K562 (cell line): ENCODE data around the gene PVALEF. TPM values are rescaled to one million over a fixed set of nuclear protein-coding genes. Genes with fewer than 3 reads are reported as not detected.
A peak's percentile ranks its signal among the peaks of the same experiment; 100 is the strongest.

Experiments used
- DMBX1 ChIP-seq: fragments of 250-450 bp; sonication (Bioruptor Pico); IDR thresholded peaks from 2 replicates; pipeline ENCODE4 v1.8.0; 2022; ENCODE audit warnings: inconsistent platforms, mild to moderate bottlenecking, moderate library complexity, borderline replicate concordance
- FIP1L1 ChIP-seq: fragments of 200-400 bp; formaldehyde crosslinking; IDR thresholded peaks from 2 replicates; pipeline ENCODE4 v1.6.1; 2018; ENCODE audit warnings: mild to moderate bottlenecking, low read depth, low read length; ENCODE audit not compliant: poor library complexity, severe bottlenecking
- FOS ChIP-seq: IDR thresholded peaks from 3 replicates; pipeline ENCODE4 v1.6.1; 2011; ENCODE audit not compliant: insufficient read length; ENCODE audit errors: extremely low read depth
- GATA2 ChIP-seq: sonication (generic); formaldehyde crosslinking; IDR thresholded peaks from 2 replicates; pipeline ENCODE4 v1.4.0; 2020; ENCODE audit warnings: mild to moderate bottlenecking, missing genetic modification reagents
- JUN ChIP-seq, 2 experiments: sonication (generic) in 1 of 2; formaldehyde crosslinking in 1 of 2; IDR thresholded peaks; 2 replicates each; pipeline versions ENCODE4 v1.6.1 to v1.8.0; 2012 to 2022; ENCODE audit warnings: borderline replicate concordance in 2 of 2, mild to moderate bottlenecking in 2 of 2, improper control_type of control experiment in 1 of 2, low read depth in 1 of 2, low read length in 1 of 2, missing genetic modification reagents in 1 of 2
- KAT2B ChIP-seq: IDR thresholded peaks from one replicate; pipeline ENCODE4 v1.6.1; 2012; ENCODE audit warnings: low read depth, mild to moderate bottlenecking, control low read depth, inconsistent platforms, low read length, moderate library complexity
- KDM4B ChIP-seq, 2 experiments: fragments of 450-650 bp in 1 of 2; sonication (generic) in 1 of 2; IDR thresholded peaks; 2 replicates each; pipeline ENCODE4 v1.6.1; 2016 to 2017; ENCODE audit warnings: borderline replicate concordance in 2 of 2, antibody characterized with exemption in 1 of 2, low read depth in 1 of 2, mild to moderate bottlenecking in 1 of 2
- MIER1 ChIP-seq: fragments of 450-650 bp; IDR thresholded peaks from 2 replicates; pipeline ENCODE4 v1.6.1; 2016; ENCODE audit warnings: antibody characterized with exemption, mild to moderate bottlenecking, low read depth
- NFIX ChIP-seq: fragments of 250-450 bp; sonication (Bioruptor Pico); IDR thresholded peaks from 2 replicates; pipeline ENCODE4 v1.4.0; 2020; ENCODE audit warnings: low read depth, mild to moderate bottlenecking, moderate library complexity
- NR4A1 ChIP-seq, 2 experiments: fragments of 250-450 bp in 1 of 2; fragments of 450-650 bp in 1 of 2; sonication (Bioruptor Pico) in 1 of 2; IDR thresholded peaks; 2 replicates each; pipeline versions ENCODE4 v1.4.0 to v1.6.1; 2016 to 2020; ENCODE audit warnings: mild to moderate bottlenecking in 2 of 2, missing compliant biosample characterization in 1 of 2, missing genetic modification characterization in 1 of 2, moderate library complexity in 1 of 2
- POLR2AphosphoS2 ChIP-seq: IDR thresholded peaks from 2 replicates; pipeline ENCODE4 v1.6.1; 2012; ENCODE audit warnings: low read length, improper control_type of control experiment
- POLR2B ChIP-seq: fragments of 450-650 bp; IDR thresholded peaks from 2 replicates; pipeline ENCODE4 v1.6.1; 2018; ENCODE audit warnings: low read depth; ENCODE audit not compliant: partially characterized antibody
- PURB ChIP-seq: sonication (generic); formaldehyde crosslinking; IDR thresholded peaks from 2 replicates; pipeline ENCODE4 v1.9.0; 2021; ENCODE audit warnings: low read depth, mild to moderate bottlenecking, missing genetic modification reagents
- RHOXF2B ChIP-seq: fragments of 250-450 bp; sonication (Bioruptor Pico); conservative IDR thresholded peaks from 2 replicates; pipeline ENCODE4 v1.5.1; 2021
- RUNX1 ChIP-seq: sonication (generic); IDR thresholded peaks from 2 replicates; pipeline ENCODE4 v1.6.1; 2016; ENCODE audit warnings: antibody characterized with exemption, low read depth
- SLC30A9 ChIP-seq: fragments of 250-450 bp; sonication (Bioruptor Pico); IDR thresholded peaks from 2 replicates; pipeline ENCODE4 v1.8.0; 2022; ENCODE audit warnings: mild to moderate bottlenecking, moderate library complexity
- SMARCB1 ChIP-seq: IDR thresholded peaks from 2 replicates; pipeline ENCODE4 v1.6.1; 2011; ENCODE audit warnings: improper control_type of control experiment, low read depth; ENCODE audit not compliant: insufficient read length
- TCF7L2 ChIP-seq: fragments of 150-350 bp; IDR thresholded peaks from 2 replicates; pipeline ENCODE4 v1.6.1; 2016; ENCODE audit warnings: low read depth, mild to moderate bottlenecking, low read length, moderate library complexity
- TSC22D4 ChIP-seq: fragments of 450-650 bp; IDR thresholded peaks from 2 replicates; pipeline ENCODE4 v1.6.1; 2016; ENCODE audit warnings: missing genetic modification characterization, missing biosample characterization, control low read depth
- ZNF197 ChIP-seq: fragments of 200-800 bp; sonication (Bioruptor generic); IDR thresholded peaks from 2 replicates; pipeline ENCODE4 v1.6.1; 2016; ENCODE audit warnings: low read depth, missing genetic modification characterization, missing compliant biosample characterization
- ZNF655 ChIP-seq: fragments of 250-450 bp; sonication (Bioruptor Pico); IDR thresholded peaks from 2 replicates; pipeline ENCODE4 v1.5.0; 2021
- ZNF780A ChIP-seq: fragments of 250-450 bp; sonication (Bioruptor Pico); IDR thresholded peaks from 2 replicates; pipeline ENCODE4 v1.5.0; 2021; ENCODE audit warnings: mild to moderate bottlenecking
- polyA plus RNA-seq, 8 experiments: library from polyadenylated mRNA; depleted of rRNA in 4 of 8; stranded (reverse) in 5 of 8; unstranded in 3 of 8; fragments of >200 nt; fragmentation: Nextera tagmentation in 2 of 8; fragmentation: Illumina TruSeq in 1 of 8; extraction: Ambion mirVana in 2 of 8; extraction: Trizol in 1 of 8; gene quantifications; 2 replicates each; pipeline versions ENCODE4 v1.2.1 to v1.2.3, GENCODE V29; 2011 to 2014; ENCODE audit warnings: inconsistent platforms in 1 of 8, missing spikeins in 1 of 8
- total RNA-seq, 7 experiments: library from RNA; depleted of rRNA in 6 of 7; stranded (reverse); fragments of >200 nt in 6 of 7; fragmentation: Illumina TruSeq in 2 of 7; extraction: Trizol in 2 of 7; gene quantifications; 2 replicates each; pipeline versions ENCODE4 v1.2.1 to v1.2.3, GENCODE V29; 2011 to 2021; ENCODE audit warnings: low replicate concordance in 1 of 7
- TF ChIP-seq, protein P1 (sequence below): sonication (generic); formaldehyde crosslinking; IDR thresholded peaks from 2 replicates; pipeline ENCODE4 v1.8.1; 2023; ENCODE audit warnings: mild to moderate bottlenecking, missing genetic modification reagents
- TF ChIP-seq, protein P2 (sequence below): IDR thresholded peaks from 2 replicates; pipeline ENCODE4 v1.6.1; 2011; ENCODE audit warnings: borderline replicate concordance, low read depth, mild to moderate bottlenecking, moderate library complexity, low read length; ENCODE audit not compliant: insufficient read depth, poor library complexity, severe bottlenecking

Gene PVALEF
- total and polyA plus RNA-seq, 9 of the 15 experiments (the other 6 are each of a cell fraction or from before 2014, with no cell fraction given), result not detected

DNA sequence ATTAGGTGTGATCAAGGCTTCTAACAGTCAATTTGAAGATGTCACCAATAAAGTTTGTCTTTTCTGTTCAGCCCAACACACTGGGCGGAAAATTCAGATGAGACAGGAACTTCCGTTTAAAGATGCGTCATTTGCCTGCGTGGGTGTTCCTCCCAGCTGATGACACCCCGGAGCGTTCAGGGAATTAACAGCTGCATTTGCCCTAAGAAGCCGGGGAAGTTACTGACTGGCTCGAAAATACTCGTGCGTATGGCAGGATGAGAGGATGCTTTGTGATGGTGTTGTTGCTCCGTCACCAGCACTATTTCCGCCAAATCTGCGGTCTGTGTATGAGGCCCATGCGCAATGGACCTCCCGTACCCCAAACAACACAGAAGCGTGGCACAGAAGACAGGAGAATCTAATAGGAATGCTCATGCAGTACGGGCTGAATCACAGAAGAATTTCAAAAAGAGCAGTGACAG lies 11.9 kb upstream of the PVALEF start (continued):
- TF ChIP-seq NR4A1 (CRISPR knock-in tag; IDR thresholded peaks at IDR 0.05) (no peak), NR4A1 (tag; IDR thresholded peaks at IDR 0.05) (no peak), POLR2AphosphoS2 (no peak), FIP1L1 (no peak), GATA2 (CRISPR knock-in tag) (no peak), ZNF197 (CRISPR knock-in tag) (no peak), TSC22D4 (no peak), NFIX (CRISPR knock-in tag) (no peak), RUNX1 (no peak), PURB (CRISPR knock-in tag) (no peak), ZNF655 (CRISPR knock-in tag) (no peak), SMARCB1 (no peak), KAT2B (no peak), POLR2B (no peak), SLC30A9 (CRISPR knock-in tag) (no peak), JUN (IDR thresholded peaks at IDR 0.05; ENCODE audit: borderline replicate concordance, low read depth, low read length) (peak; percentile 82), JUN (CRISPR knock-in tag; IDR thresholded peaks at IDR 0.05; ENCODE audit: borderline replicate concordance) (no peak), DMBX1 (CRISPR knock-in tag) (no peak), TCF7L2 (no peak), RHOXF2B (CRISPR knock-in tag) (no peak), KDM4B (IDR thresholded peaks at IDR 0.05; ENCODE audit: borderline replicate concordance in 2 of 2, low read depth in 1 of 2) (no peak), MIER1 (no peak), FOS (no peak), ZNF780A (no peak)
- TF ChIP-seq, protein P1, sequence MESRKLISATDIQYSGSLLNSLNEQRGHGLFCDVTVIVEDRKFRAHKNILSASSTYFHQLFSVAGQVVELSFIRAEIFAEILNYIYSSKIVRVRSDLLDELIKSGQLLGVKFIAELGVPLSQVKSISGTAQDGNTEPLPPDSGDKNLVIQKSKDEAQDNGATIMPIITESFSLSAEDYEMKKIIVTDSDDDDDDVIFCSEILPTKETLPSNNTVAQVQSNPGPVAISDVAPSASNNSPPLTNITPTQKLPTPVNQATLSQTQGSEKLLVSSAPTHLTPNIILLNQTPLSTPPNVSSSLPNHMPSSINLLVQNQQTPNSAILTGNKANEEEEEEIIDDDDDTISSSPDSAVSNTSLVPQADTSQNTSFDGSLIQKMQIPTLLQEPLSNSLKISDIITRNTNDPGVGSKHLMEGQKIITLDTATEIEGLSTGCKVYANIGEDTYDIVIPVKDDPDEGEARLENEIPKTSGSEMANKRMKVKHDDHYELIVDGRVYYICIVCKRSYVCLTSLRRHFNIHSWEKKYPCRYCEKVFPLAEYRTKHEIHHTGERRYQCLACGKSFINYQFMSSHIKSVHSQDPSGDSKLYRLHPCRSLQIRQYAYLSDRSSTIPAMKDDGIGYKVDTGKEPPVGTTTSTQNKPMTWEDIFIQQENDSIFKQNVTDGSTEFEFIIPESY (CRISPR knock-in tag), result no peak
- TF ChIP-seq, protein P2, sequence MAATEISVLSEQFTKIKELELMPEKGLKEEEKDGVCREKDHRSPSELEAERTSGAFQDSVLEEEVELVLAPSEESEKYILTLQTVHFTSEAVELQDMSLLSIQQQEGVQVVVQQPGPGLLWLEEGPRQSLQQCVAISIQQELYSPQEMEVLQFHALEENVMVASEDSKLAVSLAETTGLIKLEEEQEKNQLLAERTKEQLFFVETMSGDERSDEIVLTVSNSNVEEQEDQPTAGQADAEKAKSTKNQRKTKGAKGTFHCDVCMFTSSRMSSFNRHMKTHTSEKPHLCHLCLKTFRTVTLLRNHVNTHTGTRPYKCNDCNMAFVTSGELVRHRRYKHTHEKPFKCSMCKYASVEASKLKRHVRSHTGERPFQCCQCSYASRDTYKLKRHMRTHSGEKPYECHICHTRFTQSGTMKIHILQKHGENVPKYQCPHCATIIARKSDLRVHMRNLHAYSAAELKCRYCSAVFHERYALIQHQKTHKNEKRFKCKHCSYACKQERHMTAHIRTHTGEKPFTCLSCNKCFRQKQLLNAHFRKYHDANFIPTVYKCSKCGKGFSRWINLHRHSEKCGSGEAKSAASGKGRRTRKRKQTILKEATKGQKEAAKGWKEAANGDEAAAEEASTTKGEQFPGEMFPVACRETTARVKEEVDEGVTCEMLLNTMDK, result no peak
